Measurements from ENCODE around the gene ARG2.

The ARG2 gene

GRCh38 chr14:67668559-67668958 is 48.8 kb downstream of the ARG2 start:
- TF ChIP-seq CTCF (IDR thresholded peaks at IDR 0.05; ENCODE audit: borderline replicate concordance, insufficient read depth, low read depth, low read length), result no peak
- H3K4me3 ChIP-seq (ENCODE audit: low read depth, low read length), result no peak overlapping the region

- TF ChIP-seq CTCF (IDR thresholded peaks at IDR 0.05; ENCODE audit: borderline replicate concordance, insufficient read depth, low read depth, low read length), result no peak
- H3K4me3 ChIP-seq (ENCODE audit: low read depth, low read length), result no peak overlapping the region
These were observed 53.7 kb downstream of the ARG2 start for GRCh38 chr14:67673451-67673850.

- TF ChIP-seq CTCF (IDR thresholded peaks at IDR 0.05; ENCODE audit: borderline replicate concordance, insufficient read depth, low read depth, low read length), result 0 out of 2 replicates have a peak, but pooled peaks have one; percentile 3
- H3K4me3 ChIP-seq (ENCODE audit: low read depth, low read length), result peak overlapping the region; percentile 93
These were observed 54.4 kb downstream of the ARG2 start for GRCh38 chr14:67674139-67674479.

GRCh38 chr14:67674480-67675218 is 54.9 kb downstream of the ARG2 start, which contains the start of gene VTI1B:
Gene VTI1B (minus strand): TSS chr14:67674632. CDS start chr14:67674489, 143 bp downstream.
- TF ChIP-seq CTCF (IDR thresholded peaks at IDR 0.05; ENCODE audit: borderline replicate concordance, insufficient read depth, low read depth, low read length), result 0 out of 2 replicates have a peak, but pooled peaks have one; percentile 2
- H3K4me3 ChIP-seq (ENCODE audit: low read depth, low read length), result peak within 1 kb of the TSS; percentile 93

- no peak for TF ChIP-seq CTCF (IDR thresholded peaks at IDR 0.05; ENCODE audit: borderline replicate concordance, insufficient read depth, low read depth, low read length)
- H3K4me3 ChIP-seq (ENCODE audit: low read depth, low read length), result peak overlapping the region; percentile 93
These were observed 55.5 kb downstream of the ARG2 start for GRCh38 chr14:67675219-67675582.

- H3K4me3 ChIP-seq (ENCODE audit: low read depth, low read length), result no peak overlapping the region
- TF ChIP-seq CTCF (IDR thresholded peaks at IDR 0.05; ENCODE audit: borderline replicate concordance, insufficient read depth, low read depth, low read length), result no peak
These were observed 59.3 kb downstream of the ARG2 start for GRCh38 chr14:67679006-67679405.

GRCh38 chr14:67680121-67680602 is 60.4 kb downstream of the ARG2 start:
- H3K4me3 ChIP-seq (ENCODE audit: low read depth, low read length), result no peak overlapping the region
- no peak for TF ChIP-seq CTCF (IDR thresholded peaks at IDR 0.05; ENCODE audit: borderline replicate concordance, insufficient read depth, low read depth, low read length)
